ENCODE measurements around the gene DUS1L.

The DUS1L gene

GRCh38 chr17:82082456-82082855, 16.9 kb upstream of the DUS1L start:
- Histone ChIP-seq H3K27ac (no peak overlapping the region), H3K9me3 (no peaks in the 10 kb centered on the region), H3K4me3 (no peak overlapping the region), H3K36me3 (peaks cover 75 to 97% (median 93%) of the 10 kb centered on the region in 3 donors), H3K4me1 (no peaks in the 10 kb centered on the region), H3K27me3 (no peaks in the 10 kb centered on the region)
- no peak for DNase-seq
- intact Hi-C loops (cut with DNase I; ENCODE audit: low total_unique reads) = no loop called here
- TF ChIP-seq CTCF (IDR thresholded peaks at IDR 0.05) = no peak

GRCh38 chr17:82081966-82082365, 16.4 kb upstream of the DUS1L start:
- intact Hi-C loops (cut with DNase I; ENCODE audit: low total_unique reads) = no loop called here
- Histone ChIP-seq H3K36me3 (peaks cover 70 to 92% (median 88%) of the 10 kb centered on the region in 3 donors), H3K27me3 (no peaks in the 10 kb centered on the region), H3K4me1 (no peaks in the 10 kb centered on the region), H3K9me3 (no peaks in the 10 kb centered on the region), H3K27ac (no peak overlapping the region), H3K4me3 (no peak overlapping the region)
- TF ChIP-seq CTCF (IDR thresholded peaks at IDR 0.05) = no peak
- DNase-seq = no peak

DNA sequence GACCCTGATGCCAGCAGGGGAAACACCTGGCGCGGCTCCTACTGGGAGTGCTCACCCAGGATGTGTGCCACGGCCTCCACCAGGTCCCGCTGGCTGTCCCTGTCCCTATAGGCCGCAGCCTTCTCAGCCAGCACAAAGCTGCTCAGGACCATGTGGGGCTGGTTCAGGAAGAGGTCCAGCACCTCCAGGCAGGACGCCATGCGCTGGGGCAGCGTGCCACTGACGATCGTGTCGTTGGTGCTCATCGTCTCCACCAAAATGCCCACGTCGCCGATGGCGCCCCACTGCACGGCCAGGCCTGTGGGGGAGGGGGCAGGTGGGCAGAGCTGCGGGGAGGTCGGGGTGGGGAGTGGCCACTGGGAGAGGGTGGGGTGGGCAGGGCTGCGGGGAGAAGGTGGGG, 15.9 kb upstream of the DUS1L start:
- intact Hi-C loops (cut with DNase I; ENCODE audit: low total_unique reads) = no loop called here
- no peak overlapping the region for H3K4me3 ChIP-seq
- no peak overlapping the region for H3K27ac ChIP-seq
- DNase-seq = no peak
- H3K9me3 ChIP-seq = no peaks in the 10 kb centered on the region
- H3K27me3 ChIP-seq = no peaks in the 10 kb centered on the region
- no peak for TF ChIP-seq CTCF (IDR thresholded peaks at IDR 0.05)
- H3K4me1 ChIP-seq = no peaks in the 10 kb centered on the region
- peaks cover 66 to 88% (median 84%) of the 10 kb centered on the region in 3 donors for H3K36me3 ChIP-seq

GRCh38 chr17:82080789-82081464, 15.3 kb upstream of the DUS1L start:
- H3K27me3 ChIP-seq = no peaks in the 10 kb centered on the region
- H3K36me3 ChIP-seq = peaks cover 60 to 82% (median 78%) of the 10 kb centered on the region in 3 donors
- no peaks in the 10 kb centered on the region for H3K9me3 ChIP-seq
- intact Hi-C loops (cut with DNase I; ENCODE audit: low total_unique reads) = no loop called here
- H3K4me3 ChIP-seq = no peak overlapping the region
- no peak for TF ChIP-seq CTCF (IDR thresholded peaks at IDR 0.05)
- no peaks in the 10 kb centered on the region for H3K4me1 ChIP-seq
- DNase-seq = no peak
- H3K27ac ChIP-seq = no peak overlapping the region

DNA sequence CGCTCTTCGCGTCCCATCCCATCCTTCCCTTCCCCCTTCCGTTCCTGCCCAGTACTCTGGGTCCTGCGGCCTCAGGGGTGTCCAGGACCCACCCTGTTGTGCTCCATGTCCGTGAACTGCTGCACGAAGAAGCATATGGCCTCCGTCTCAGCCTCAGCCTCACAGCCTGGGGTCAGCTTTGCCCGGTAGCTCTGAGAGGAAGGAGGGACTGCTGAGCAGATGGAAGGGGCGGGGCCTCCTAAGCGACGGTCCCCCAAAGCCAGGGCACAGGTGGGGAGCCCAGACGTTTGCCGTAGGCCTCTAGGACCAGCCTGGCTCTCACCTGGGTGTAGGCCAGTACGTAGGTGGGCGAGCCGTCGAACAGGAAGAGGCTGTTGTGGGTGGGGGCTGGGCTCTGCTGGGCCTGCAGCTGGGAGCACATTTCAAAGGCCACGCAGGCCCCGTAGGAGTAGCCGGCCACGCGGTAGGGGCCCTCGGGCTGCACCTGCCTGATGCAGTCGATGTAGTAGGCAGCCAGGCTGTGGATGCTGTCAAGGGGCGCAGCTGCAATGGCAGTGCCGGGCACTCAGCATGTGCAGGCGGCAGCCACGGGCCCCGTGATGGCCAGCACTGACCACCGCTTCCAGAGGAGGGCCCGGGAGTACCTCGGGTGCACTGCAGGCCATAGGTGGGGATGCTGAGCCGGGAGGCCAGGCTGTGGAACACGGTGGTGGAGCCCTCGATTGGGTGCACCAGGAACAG, 14.6 kb upstream of the DUS1L start:
- no peak for DNase-seq
- Histone ChIP-seq H3K36me3 (peaks cover 53 to 74% (median 71%) of the 10 kb centered on the region in 3 donors), H3K27me3 (no peaks in the 10 kb centered on the region), H3K27ac (no peak overlapping the region), H3K4me3 (no peak overlapping the region), H3K4me1 (no peaks in the 10 kb centered on the region), H3K9me3 (no peaks in the 10 kb centered on the region)
- TF ChIP-seq CTCF (IDR thresholded peaks at IDR 0.05) = no peak
- intact Hi-C loops (cut with DNase I; ENCODE audit: low total_unique reads) = no loop called here

All from tibial artery (tissue), 4 donors.